Fibroblast of skin of scalp (primary cell): ENCODE measurements around the gene NGB.

Experiments
- DNase-seq: peaks from one replicate; pipeline ENCODE4 v3.0.0-alpha.2; 2013

The NGB gene

GRCh38 chr14:77230914-77231313, 40.1 kb downstream of the NGB start:
- DNase-seq: no peak

DNA sequence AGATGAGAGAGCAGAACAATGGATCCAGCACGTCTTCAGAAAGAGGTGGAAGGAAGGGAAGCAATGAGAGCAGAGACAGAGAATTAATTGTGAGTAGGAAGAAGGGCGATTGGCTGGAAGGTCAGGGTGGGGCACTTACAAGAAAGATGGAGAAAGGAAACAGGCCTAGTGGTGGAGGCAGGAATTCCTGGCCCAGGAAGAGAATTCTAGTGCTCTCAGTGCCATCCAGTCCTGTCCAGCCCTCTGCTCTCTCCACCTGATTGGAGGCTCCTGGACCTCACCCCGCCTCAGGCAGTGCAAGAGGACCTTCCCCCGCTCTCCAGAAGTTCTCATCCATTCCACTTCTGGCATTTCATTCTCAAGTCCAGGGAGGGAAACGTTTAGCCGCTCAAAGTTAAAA, 43.0 kb downstream of the NGB start:
- no peak for DNase-seq

DNA sequence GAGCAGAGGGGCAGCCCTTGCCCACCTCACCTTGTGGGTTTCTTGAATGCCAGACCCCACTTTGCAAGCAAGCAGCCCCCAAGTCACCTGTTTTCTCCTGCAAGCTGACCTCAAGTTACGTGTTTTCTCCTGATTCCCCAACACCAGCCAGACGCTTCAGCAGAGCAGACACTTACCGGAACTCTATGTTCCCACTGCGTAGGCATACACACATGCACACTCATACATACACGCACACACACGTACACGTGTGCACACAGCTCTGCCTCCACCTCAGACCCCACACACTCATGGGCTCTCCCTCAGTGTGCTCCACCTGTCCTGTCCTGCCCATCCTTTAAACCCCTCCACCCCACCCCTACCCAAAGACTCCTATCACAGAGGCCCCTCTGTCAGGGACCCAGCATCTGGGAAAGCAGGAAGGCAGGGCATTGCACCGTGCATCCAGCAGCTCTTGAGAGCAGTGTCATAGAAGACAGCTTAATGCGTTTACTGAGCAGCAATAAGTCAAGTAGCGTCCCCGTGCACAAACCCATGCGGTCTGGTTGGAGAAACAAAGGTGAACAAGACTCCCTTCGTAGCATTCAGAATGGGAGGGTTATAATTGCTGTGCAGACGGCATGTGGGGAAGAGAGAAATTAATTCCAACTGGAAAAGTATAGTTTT, 45.0 kb downstream of the NGB start:
- DNase-seq: no peak

DNA sequence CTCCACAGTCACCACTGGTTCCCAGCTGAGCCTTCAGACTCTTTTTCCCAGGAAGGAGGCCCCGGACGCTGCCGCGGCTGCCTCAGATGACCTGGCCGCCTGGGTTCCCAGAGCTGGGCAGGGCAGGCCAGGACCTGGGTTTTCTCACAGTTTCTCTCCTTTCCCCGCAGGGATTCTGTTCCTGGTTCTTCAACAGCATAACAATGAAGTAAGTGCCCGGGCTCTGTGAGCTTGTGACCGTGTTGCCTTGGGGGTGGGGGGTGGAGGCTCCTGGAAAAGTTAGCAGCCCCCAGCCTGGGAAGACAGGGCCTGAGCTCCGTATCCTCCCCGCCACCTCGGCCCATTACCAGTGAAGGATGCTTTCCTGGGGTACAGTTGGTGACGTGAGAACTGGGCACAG, 45.8 kb downstream of the NGB start:
- no peak for DNase-seq

- DNase-seq: no peak
Observed at GRCh38 chr14:77224212-77224611, 46.8 kb downstream of the NGB start.

GRCh38 chr14:77222546-77223225, 48.3 kb downstream of the NGB start:
- DNase-seq: no peak

DNA sequence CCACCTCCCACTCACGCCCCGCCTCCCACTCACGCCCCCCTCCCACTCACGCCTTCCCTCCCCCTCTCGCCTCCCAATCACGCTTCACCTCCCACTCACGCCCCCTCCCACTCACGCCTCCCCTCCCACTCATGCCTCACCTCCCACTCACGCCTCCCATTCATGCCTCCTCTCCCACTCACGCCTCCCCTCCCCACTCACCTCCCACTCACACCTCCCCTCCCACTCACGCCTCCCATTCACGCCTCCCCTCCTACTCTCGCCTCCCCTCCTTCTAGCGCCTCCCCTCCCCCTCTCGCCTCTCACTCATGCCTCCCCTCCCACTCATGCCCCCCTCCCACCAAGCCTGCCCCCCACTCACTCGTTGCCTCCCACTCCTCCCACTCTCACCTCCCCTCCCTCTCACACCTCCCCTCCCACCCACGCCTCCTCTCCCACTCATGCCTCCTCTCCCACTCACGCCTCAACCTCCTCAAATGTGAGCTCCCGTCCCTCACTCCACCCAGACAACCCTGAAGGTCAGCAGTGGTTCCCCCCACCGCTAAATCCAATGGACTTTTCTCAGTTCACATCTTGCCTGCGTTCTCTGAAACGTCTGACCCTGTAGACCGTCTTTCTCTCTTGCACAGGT, 49.6 kb downstream of the NGB start:
- DNase-seq: no peak

DNA sequence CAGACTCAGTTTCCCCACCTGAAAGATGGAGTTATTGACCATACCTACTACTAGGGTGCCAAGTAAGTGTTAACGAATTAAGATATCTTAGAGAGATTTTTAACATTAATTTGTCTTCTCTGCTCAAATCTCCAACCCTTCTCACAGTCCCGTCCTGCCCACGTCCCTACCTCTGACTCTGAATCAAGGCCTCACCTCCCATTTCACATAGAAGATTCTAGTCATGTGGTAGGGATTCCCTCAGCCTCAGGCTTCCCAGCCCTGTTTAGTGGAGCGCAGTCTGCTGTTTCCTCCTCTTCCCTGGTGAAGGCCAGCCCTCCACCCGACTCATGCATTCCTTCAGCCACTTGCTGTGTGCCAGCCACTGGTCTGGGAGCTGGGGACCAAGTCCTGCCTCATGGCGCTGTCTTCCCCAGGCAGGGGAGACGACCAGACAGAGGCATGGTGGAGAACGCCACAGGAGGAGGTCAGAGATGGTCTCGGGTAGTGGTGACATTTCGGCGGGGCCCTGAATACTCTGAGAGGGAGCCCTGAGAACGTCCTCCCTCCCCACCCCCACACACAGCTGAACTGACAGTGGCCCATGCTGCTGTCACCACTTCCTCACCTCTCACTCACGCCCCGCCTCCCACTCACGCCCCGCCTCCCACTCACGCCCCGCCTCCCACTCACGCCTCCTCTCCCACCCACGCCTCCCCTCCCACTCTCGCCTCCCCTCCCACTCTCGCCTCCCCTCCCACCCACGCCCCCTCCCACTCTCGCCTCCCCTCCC, 50.6 kb downstream of the NGB start:
- no peak for DNase-seq

- no peak for DNase-seq
Observed at GRCh38 chr14:77219591-77219990, 51.4 kb downstream of the NGB start.

- no peak for DNase-seq
Observed at GRCh38 chr14:77217551-77217950, 53.5 kb downstream of the NGB start.
